ENCODE data around the gene FAM222A. TPM values are rescaled to one million over a fixed set of nuclear protein-coding genes. Genes with fewer than 3 reads are reported as not detected.
A peak's percentile ranks its signal among the peaks of the same experiment; 100 is the strongest.

The FAM222A gene
- total RNA-seq, 1 experiment from 2014 or later = 1.6 TPM

GRCh38 chr12:109777544-109777943 is 63.9 kb downstream of the FAM222A start:
- H3K36me3 Mint-ChIP-seq = no peaks in the 10 kb centered on the region
- no peaks in the 10 kb centered on the region for H3K27me3 Mint-ChIP-seq (ENCODE audit: low read depth)
- ChIA-PET POLR2A (no interaction called here), CTCF (interaction anchor here (0.8 to 8.6 kb wide), 5 partner anchors 58 to 179 kb away, joined by 3 to 108 read pairs (median 4); no protein-coding TSS in a partner anchor)
- TF ChIP-seq USF2 (CRISPR knock-in tag; IDR thresholded peaks at IDR 0.05) = peak; percentile 89
- peak; percentile 80 for TF ChIP-seq USF1 (CRISPR knock-in tag; IDR thresholded peaks at IDR 0.05)
- no peak for TF ChIP-seq SP1 (CRISPR knock-in tag; conservative IDR thresholded peaks at IDR 0.05)
- no peak for TF ChIP-seq ERG (CRISPR knock-in tag; IDR thresholded peaks at IDR 0.05)
- H3K27ac Mint-ChIP-seq = 0 out of 2 replicates have a peak overlapping the region, but pooled peaks have one; percentile 8
- H3K9me3 Mint-ChIP-seq = peaks cover 6% of the 10 kb centered on the region; the same call in 1 of the 2 replicates
- DNase-seq (ENCODE audit: low spot score) = no peak
- peaks cover 7% of the 10 kb centered on the region for H3K4me1 Mint-ChIP-seq
- peak; percentile 41 for ATAC-seq
- H3K4me3 Mint-ChIP-seq = 0 out of 2 replicates have a peak overlapping the region, but pooled peaks have one; percentile 21

- CTCF ChIA-PET = interaction anchor here (0.9 to 1.5 kb wide), 2 partner anchors 27 to 39 kb away, joined by 3 to 4 read pairs; no protein-coding TSS in a partner anchor
- Mint-ChIP-seq H3K27me3 (ENCODE audit: low read depth) (no peaks in the 10 kb centered on the region), H3K4me3 (no peak overlapping the region), H3K36me3 (no peaks in the 10 kb centered on the region), H3K4me1 (peaks cover 6% of the 10 kb centered on the region), H3K9me3 (peaks cover 6% of the 10 kb centered on the region; the same call in 1 of the 2 replicates), H3K27ac (no peak overlapping the region)
- POLR2A ChIA-PET = no interaction called here
- ATAC-seq (no peak), DNase-seq (ENCODE audit: low spot score) (no peak)
- TF ChIP-seq CBFB (CRISPR knock-in tag; IDR thresholded peaks at IDR 0.05; ENCODE audit: low read depth) (no peak), ZNF263 (CRISPR knock-in tag; IDR thresholded peaks at IDR 0.05; ENCODE audit: low read depth) (no peak), ZNF416 (CRISPR knock-in tag; IDR thresholded peaks at IDR 0.05) (no peak)
Observed at GRCh38 chr12:109778684-109779083, 65.1 kb downstream of the FAM222A start.

- DNase-seq (ENCODE audit: low spot score) (no peak), ATAC-seq (peak; percentile 18)
- ChIA-PET POLR2A (no interaction called here), CTCF (interaction anchor here (0.6 to 1.5 kb wide), 7 partner anchors 26 to 351 kb away, joined by 3 to 4 read pairs (median 3); no protein-coding TSS in a partner anchor)
- Mint-ChIP-seq H3K4me1 (peaks cover 9% of the 10 kb centered on the region), H3K27ac (no peak overlapping the region), H3K9me3 (peaks cover 6% of the 10 kb centered on the region; the same call in 1 of the 2 replicates), H3K36me3 (no peaks in the 10 kb centered on the region), H3K27me3 (ENCODE audit: low read depth) (no peaks in the 10 kb centered on the region), H3K4me3 (no peak overlapping the region)
- no peak for TF ChIP-seq JAZF1 (CRISPR knock-in tag; IDR thresholded peaks at IDR 0.05)
- TF ChIP-seq CREM (CRISPR knock-in tag; IDR thresholded peaks at IDR 0.05) = no peak
- no peak for TF ChIP-seq NFYB (CRISPR knock-in tag; conservative IDR thresholded peaks at IDR 0.05; ENCODE audit: low read depth)
- TF ChIP-seq GRHL2 (CRISPR knock-in tag; IDR thresholded peaks at IDR 0.05; ENCODE audit: insufficient replicate concordance, severe bottlenecking) = no peak
- TF ChIP-seq GABPB1 (CRISPR knock-in tag; IDR thresholded peaks at IDR 0.05) = no peak
- peak; percentile 66 for TF ChIP-seq USF2 (CRISPR knock-in tag; IDR thresholded peaks at IDR 0.05)
- TF ChIP-seq ZNF425 (CRISPR knock-in tag; conservative IDR thresholded peaks at IDR 0.05) = no peak
- no peak for TF ChIP-seq ZNF232 (CRISPR knock-in tag; IDR thresholded peaks at IDR 0.05)
- TF ChIP-seq ZNF396 (CRISPR knock-in tag; IDR thresholded peaks at IDR 0.05; ENCODE audit: borderline replicate concordance) = no peak
- TF ChIP-seq USF1 (CRISPR knock-in tag; IDR thresholded peaks at IDR 0.05) = peak; percentile 22; the same call in 1 of the 2 replicates
Observed at GRCh38 chr12:109779382-109779781, 65.8 kb downstream of the FAM222A start.

Measured in WTC11 (cell line).